Measurements from ENCODE around the gene TOMM70. TPM values are rescaled to one million over a fixed set of nuclear protein-coding genes. Genes with fewer than 3 reads are reported as not detected.
A peak's percentile ranks its signal among the peaks of the same experiment; 100 is the strongest.

TOMM70 gene
- total and polyA plus RNA-seq, 2 of the 13 experiments (the other 11 are each of a cell fraction or from before 2014, with no cell fraction given), result 27.0 to 77.2 TPM

DNA sequence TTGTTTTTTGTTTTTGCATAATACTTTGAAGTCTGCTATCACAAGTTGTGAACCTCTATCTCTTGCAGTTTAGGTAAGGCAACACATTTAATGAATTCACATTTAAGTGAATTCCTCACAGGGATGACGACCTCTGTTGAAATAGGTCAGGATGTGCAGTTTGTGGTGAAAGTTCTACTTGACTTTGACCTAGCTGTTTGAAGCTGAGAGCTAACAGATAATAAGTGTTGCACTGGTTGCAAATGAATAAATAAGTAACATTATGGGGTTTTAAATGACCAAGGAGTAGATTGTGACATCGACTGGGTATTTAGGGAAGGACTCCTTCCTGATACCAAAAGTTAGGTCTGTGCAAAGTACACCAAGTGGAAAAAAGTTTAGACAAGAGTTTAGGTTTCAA is 42.5 kb downstream of the TOMM70 start (continued):
- TF ChIP-seq, protein P1, sequence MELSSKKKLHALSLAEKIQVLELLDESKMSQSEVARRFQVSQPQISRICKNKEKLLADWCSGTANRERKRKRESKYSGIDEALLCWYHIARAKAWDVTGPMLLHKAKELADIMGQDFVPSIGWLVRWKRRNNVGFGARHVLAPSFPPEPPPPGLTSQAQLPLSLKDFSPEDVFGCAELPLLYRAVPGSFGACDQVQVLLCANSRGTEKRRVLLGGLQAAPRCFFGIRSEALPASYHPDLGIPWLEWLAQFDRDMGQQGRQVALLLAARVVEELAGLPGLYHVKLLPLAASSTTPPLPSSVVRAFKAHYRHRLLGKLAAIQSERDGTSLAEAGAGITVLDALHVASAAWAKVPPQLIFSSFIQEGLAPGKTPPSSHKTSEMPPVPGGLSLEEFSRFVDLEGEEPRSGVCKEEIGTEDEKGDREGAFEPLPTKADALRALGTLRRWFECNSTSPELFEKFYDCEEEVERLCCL (CRISPR knock-in tag; IDR thresholded peaks at IDR 0.05; ENCODE audit: borderline replicate concordance), result no peak
- TF ChIP-seq PAXIP1 (CRISPR knock-in tag; conservative IDR thresholded peaks at IDR 0.05) (0 out of 2 replicates have a peak, but pooled peaks have one; percentile 24), ESRRA (CRISPR knock-in tag; IDR thresholded peaks at IDR 0.05; ENCODE audit: low read depth) (no peak), ZNF652 (CRISPR knock-in tag; IDR thresholded peaks at IDR 0.05; ENCODE audit: borderline replicate concordance, low read depth) (no peak), ELF4 (CRISPR knock-in tag; IDR thresholded peaks at IDR 0.05; ENCODE audit: borderline replicate concordance) (no peak), NR2F1 (CRISPR knock-in tag; IDR thresholded peaks at IDR 0.05) (peak; percentile 61 to 83; a peak in 3 of 4 replicates), ZNF496 (CRISPR knock-in tag; IDR thresholded peaks at IDR 0.05; ENCODE audit: insufficient replicate concordance) (no peak), ZNF557 (CRISPR knock-in tag; IDR thresholded peaks at IDR 0.05) (no peak), ZNF747 (CRISPR knock-in tag; IDR thresholded peaks at IDR 0.05; ENCODE audit: borderline replicate concordance) (no peak), CEBPB (IDR thresholded peaks at IDR 0.05; ENCODE audit: borderline replicate concordance, low read depth, low read length) (peak; percentile 68), ZNF383 (CRISPR knock-in tag; IDR thresholded peaks at IDR 0.05; ENCODE audit: borderline replicate concordance) (no peak), ZNF138 (CRISPR knock-in tag; IDR thresholded peaks at IDR 0.05; ENCODE audit: low read depth) (no peak), TMF1 (CRISPR knock-in tag; IDR thresholded peaks at IDR 0.05; ENCODE audit: low read depth) (no peak), ZBTB14 (CRISPR knock-in tag; IDR thresholded peaks at IDR 0.05) (no peak), KDM5A (IDR thresholded peaks at IDR 0.05; ENCODE audit: borderline replicate concordance, low read length) (no peak), LRRFIP1 (CRISPR knock-in tag; conservative IDR thresholded peaks at IDR 0.05) (no peak), HNRNPUL1 (IDR thresholded peaks at IDR 0.05; ENCODE audit: low read depth, low read length) (no peak), FOXO1 (CRISPR knock-in tag; IDR thresholded peaks at IDR 0.05) (no peak), ZFP36L1 (CRISPR knock-in tag; IDR thresholded peaks at IDR 0.05) (no peak), CENPT (CRISPR knock-in tag; IDR thresholded peaks at IDR 0.05; ENCODE audit: low read depth) (no peak)
